Glomerular visceral epithelial cell (primary cell): Measurements from ENCODE around the gene ZNF611.
"Not testable (repeated sequence)": the region's sequence is repeated elsewhere in the genome, so short reads cannot be mapped to it uniquely, and the experiment has no call there.

Source experiments
- DNase-seq: peaks from one replicate; pipeline ENCODE4 v3.0.0-alpha.2; 2016; ENCODE audit errors: extremely low spot score

Gene ZNF611

DNA sequence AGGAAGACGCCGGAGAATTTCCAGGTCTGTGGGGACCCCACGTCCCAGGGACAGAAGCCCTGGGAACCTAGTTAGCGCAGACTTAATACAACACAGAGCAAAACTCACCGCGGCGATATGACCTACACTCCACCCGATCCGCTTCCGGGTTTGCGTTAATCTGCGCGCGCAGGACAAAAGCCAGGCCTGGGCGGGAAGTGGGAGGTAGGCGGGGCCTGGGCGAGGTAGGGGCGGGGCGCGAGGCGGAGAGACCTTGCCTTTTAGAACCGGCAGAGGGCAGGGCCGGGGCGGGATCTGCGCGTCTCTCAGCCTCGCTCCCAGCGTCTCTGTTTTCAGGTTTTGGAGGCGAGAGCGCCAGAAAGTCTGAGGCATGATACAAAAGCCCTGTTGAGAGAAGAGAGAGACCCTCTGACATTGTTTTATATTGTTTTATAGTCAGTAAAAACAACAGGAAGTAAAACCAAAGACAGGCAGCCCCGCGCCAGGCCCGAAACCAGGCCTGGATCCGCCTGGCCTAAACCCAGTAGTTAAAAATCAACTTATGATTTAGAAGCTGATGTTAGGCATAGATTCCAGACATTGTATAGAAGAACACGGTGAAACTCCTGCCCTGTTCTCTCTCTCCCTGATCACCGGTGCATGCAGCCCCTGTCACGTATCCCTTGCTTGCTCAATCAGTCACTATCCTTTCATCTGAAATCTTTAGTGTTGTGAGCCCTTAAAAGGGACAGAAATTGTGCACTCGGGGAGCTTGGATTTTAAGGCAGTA is at the start of gene ZNF611:
Gene ZNF611, minus strand, starts transcription at position 152 of the 769 bp plus-strand sequence. CDS start 19,150 bp downstream, outside the sequence.
- peak; percentile 97 for DNase-seq

- DNase-seq = not testable (repeated sequence)
These were observed 48.0 kb upstream of the ZNF611 start for GRCh38 chr19:52782864-52783263.

DNA sequence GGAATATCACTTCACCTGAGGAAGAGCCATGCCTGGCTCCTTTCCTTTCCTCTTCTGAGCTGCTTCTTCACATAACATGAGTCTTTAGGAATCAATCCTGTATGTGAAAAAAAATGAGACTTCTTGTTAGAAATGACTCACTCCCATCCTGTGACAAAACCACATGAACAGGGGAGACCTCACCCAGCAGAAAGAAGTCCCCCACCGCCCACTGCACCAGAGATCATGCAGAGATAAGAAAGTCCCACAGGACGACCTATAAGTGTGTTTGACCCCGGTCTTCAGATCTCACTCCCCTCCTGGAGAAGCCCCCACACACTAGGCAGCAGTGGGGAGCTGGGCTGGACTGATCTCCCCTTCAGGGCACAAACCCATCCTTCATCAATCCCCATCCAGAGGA is 44.0 kb upstream of the ZNF611 start:
- DNase-seq = no peak

DNA sequence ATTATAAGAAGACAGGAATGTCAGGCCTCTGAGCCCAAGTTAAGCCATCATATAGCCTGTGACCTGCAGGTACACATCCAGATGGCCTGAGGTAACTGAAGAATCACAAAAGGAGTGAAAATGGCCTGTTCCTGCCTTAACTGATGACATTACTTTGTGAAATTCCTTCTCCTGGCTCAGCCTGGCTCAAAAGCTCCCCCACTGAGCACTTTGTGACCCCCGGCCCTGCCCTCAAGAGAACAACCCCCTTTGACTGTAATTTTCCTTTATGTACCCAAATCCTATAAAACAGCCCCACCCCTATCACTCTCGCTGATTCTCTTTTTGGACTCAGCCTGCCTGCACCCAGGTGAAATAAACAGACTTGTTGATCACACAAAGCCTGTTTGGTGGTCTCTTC is 21.6 kb upstream of the ZNF611 start:
- not testable (repeated sequence) for DNase-seq

DNA sequence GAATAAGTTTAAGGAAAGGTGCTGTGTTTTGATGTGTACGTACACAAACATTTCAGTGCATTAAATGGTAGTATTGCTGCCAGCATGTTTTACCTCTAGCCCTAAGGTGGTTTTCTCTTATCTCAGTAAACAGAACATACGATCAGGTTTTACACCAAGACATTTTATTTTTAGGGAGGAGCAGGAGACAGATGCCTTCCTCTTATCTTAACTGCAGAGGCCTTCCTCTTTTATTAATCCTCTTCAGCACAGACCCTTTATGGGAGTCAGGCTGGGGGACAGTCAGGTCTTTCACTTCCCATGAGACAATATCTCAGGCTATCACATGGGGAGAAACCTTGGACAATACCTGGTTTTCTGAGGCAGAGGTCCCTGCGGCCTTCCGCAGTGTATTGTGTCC is 14.9 kb upstream of the ZNF611 start:
- DNase-seq = no peak

- no peak for DNase-seq
These were observed 13.6 kb upstream of the ZNF611 start for GRCh38 chr19:52748336-52748950.

GRCh38 chr19:52745919-52746318 is 11.1 kb upstream of the ZNF611 start:
- not testable (repeated sequence) for DNase-seq

GRCh38 chr19:52743091-52743490 is 8.2 kb upstream of the ZNF611 start:
- DNase-seq = no peak

GRCh38 chr19:52742516-52742915 is 7.7 kb upstream of the ZNF611 start:
- no peak for DNase-seq

DNA sequence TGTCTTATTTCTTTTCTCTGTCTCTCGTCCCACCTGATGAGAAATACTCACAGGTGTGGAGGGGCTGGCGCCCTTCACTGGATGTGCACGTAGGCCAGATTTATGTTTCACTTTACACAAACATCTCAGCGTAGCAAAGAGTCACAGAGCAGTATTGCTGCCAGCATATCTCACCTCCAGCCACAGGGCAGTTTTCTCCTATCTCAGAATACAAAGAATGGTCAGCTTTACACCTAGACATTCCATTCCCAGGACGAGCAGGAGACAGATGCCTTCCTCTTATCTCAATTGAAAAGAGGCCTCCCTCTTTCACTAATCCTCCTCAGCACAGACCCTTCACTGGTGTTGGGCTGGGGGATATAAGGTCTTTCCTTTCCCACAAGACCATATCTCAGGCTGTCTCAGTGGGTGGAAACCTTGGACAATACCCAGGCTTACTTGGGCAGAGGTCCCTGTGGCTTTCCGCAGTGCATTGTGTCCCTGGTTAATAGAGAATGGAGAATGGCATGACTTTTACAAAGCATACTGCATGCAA is 7.2 kb upstream of the ZNF611 start:
- no peak for DNase-seq

GRCh38 chr19:52741371-52741770 is 6.5 kb upstream of the ZNF611 start:
- DNase-seq = not testable (repeated sequence)

DNA sequence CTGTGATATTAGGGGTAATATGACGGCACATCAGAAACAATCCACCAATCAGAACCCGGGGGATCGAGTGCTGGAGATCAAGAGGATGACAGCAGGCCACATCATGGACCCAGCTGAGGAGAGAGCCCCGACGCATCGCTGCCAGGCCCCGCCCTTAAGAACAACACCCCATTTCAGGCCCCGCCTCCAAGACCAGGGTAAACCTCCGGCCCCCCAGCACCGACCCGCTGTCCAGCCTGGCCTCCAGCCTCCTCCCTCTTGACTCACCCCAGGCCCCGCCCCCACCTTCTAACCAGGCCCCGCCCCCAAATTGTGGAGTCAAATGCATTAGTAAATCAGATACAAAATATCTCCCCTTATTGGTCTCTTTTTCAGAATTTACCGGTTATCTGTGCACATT is 4.7 kb upstream of the ZNF611 start:
- no peak for DNase-seq

- peak; percentile 66 for DNase-seq
These were observed 890 bp upstream of the ZNF611 start for GRCh38 chr19:52735734-52736133.

DNA sequence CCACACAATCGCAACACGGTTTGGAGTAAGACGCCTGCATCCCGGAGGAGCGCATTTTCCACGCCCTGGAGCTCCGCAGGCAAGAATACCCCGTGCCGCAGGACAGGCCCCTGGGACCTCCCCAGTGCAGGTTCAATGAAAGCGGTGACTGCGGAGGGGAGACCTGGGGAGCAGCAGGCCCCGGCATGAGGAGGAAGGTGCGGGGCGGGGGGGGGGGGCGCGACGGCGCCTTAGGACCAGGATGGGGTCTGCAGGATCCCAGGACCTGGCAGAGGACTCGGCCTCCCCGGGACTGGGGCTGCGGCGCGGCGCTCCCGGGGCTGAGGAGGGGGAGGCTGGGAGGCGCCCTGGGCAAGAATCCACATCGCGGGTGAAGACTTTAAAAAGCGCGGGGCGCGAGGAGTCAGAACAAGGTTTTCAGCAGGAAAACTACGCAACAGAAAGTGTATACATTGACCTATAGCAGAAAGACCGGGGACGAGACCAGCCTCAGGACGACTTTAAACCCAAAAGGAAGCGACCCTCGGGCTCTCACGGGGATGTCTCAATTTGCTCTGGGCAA is 432 bp downstream of the ZNF611 start:
- DNase-seq = peak; percentile 26

DNA sequence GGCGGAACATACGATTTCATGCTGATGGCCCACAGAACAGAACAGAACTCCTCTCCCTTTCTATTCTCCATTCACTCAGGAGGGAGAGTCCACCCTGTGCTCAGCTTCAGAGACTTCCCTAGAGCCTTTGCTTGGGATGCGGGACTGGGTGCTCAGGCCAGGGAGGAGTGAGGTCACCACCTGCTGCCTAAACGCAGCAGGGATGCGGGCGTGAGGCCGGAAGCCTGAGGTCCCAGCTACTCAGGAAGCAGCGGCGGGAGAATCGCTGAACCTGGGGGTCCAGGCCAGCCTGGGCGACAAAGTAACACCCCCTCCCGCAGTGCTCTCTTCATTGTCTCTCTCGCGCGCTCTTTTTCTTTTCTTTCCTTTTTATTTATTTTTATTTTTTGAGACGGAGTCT is 8.8 kb downstream of the ZNF611 start:
- not testable (repeated sequence) for DNase-seq

DNA sequence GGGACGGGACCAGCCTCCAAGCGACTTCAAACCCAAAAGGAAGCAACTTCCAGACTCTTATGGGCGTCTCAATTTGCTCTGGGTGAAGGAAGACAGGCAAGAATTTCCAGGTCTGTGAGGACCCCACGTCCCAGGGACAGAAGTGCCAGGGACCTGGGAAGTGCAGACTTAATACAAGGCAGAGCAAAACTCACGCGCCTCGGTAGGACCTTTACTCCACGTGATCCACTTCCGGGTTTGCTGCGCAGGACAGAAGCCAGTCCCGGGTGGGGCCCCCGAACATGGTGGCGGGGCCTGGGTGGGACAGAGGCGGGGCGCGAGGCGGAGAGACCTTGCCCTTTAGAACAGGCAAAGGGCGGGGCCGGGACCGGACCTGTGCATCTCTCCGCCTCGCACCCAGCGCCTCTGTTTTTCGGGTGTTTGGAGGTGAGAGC is 9.3 kb downstream of the ZNF611 start:
- DNase-seq = no peak

DNA sequence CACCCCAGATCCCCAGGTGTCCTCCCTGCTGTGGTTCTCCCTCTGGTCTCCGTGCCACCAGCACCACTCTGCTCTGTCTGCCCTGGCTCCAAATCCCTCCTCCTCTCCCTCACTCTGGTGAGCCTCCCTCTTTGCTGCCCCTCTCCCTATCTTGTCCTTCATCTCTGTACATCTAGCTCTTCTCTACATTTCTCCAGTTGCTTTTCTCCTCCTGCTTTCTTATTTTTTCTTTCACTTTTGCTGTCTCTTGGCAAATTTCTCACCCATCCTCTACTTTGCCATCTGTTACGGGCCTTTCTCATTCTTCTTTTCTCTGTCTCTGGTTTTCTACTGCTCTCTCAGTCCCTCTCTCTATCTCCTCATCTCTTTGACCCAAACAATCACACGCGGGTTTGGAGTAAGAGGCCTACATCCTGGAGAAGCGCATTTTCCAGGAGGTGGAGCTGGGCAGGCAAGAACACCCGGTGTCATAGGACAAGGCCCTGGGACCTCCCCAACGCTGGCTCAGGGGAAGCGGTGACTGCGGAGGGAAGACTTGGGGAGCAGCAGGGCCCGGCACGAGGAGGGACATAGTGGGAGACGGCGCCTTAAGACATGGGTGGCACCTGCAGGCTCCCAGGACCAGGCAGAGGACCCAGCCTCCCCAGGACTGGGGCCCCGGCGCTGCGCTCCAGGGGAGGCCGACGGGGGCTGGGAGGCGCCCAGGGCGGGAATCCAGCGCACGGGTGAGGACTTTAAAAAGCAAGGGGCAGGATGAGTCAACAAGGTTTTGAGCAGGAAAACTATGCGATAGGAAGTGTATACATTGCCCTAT is 9.9 kb downstream of the ZNF611 start:
- no peak for DNase-seq

DNA sequence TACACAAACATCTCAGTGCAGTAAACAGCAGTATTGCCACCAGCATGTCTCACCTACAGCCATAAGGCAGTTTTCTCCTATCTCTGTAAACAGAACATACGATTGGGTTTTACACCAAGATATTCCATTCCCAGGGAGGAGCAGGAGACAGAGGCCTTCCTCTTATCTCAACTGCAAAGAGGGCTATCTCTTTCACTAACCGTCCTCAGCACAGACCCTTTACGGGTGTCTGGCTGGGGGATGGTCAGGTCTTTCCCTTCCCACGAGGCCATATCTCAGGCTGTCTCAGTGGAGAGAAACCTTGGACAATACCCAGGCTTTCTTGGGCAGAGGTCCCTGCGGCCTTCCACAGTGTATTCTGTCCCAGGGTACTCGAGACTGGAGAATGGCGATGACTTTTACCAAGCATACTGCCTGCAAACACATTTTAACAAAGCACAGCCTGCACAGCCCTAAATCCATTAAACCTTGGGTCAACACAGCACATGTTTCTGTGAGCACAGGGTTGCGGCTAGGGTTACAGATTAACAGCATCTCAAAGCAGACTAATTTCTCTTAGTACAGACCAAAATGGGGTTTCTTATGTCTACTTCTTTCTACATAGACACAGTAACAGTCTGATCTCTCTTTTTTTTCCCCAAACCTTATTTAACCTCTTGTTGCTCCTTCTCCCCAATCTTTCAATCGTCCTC is 10.8 kb downstream of the ZNF611 start:
- not testable (repeated sequence) for DNase-seq

DNA sequence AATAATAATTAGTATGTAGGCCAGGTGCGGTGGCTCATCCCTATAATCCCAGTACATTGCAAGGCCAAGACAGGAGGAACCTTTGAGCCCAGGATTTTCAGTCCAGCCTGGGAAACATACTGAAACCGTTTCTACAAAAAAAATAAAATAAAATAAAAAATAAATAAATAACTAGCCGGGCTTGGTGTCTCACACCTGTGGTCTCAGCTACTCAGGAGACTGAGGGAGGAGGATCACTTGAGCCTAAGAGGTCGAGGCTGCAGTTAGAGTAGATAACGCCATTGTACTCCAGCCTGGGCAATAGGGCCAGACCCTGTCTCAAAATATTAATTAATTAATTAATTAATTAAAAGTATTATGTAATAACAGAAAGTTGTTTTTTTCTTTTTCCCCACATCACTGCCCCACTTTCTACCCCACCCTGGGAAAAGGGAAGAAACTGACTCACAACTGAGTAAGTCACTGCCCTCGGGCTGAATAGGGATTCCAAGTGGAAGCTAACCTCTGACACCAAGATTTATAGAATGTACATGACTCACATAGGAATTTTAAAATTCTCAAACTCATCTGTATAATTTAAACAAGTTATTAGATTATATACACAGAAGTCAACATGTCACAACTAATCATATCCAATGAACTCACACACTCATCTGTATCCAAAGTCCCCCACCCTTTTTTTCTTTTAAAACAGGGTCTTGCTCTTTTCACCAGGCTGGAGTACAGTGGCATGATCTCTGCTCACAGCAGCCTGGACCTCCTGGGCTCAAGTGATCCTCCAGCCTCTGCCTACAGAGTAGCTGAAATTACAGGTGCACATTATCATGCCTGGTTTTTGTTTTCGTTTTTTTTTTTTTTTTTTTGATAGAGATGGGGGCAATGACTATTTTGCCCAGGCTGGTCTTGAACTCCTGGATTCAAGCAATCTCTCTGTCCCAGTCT is 12.5 kb downstream of the ZNF611 start:
- peak; percentile 54 for DNase-seq

DNA sequence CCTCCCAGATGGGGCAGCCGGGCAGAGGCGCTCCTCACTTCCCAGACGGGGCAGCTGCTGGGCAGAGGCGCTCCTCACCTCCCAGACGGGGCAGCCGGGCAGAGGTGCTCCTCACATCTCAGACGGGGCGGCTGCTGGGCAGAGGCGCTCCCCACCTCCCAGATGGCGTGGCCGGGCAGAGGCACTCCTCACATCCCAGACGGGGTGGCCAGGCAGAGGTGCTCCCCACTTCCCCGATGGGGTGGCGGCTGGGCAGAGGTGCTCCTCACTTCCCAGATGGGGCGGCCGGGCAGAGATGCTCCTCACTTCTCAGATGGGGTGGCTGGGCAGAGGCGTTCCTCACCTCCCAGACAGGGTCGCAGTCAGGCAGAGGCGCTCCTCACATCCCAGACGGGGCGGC is 14.3 kb downstream of the ZNF611 start:
- DNase-seq = not testable (repeated sequence)
